HepG2 (cell line): ENCODE data around the gene DGCR8. TPM values are rescaled to one million over a fixed set of nuclear protein-coding genes. Genes with fewer than 3 reads are reported as not detected.

Experiments
- ARID2 ChIP-seq: sonication (generic); formaldehyde crosslinking; IDR thresholded peaks from 2 replicates; pipeline ENCODE4 v1.8.1; 2022; ENCODE audit warnings: mild to moderate bottlenecking, missing genetic modification reagents, borderline replicate concordance
- ATF7-NPFF ChIP-seq: sonication (generic); formaldehyde crosslinking; IDR thresholded peaks from 2 replicates; pipeline ENCODE4 v1.8.1; 2023; ENCODE audit warnings: mild to moderate bottlenecking, low read depth, missing genetic modification reagents, moderate library complexity
- CREM ChIP-seq, 2 experiments: sonication (generic) in 1 of 2; formaldehyde crosslinking in 1 of 2; IDR thresholded peaks; 2 replicates each; pipeline versions ENCODE4 v1.4.0 to v1.6.1; 2016 to 2020; ENCODE audit warnings: antibody characterized with exemption in 1 of 2, mild to moderate bottlenecking in 1 of 2, missing genetic modification reagents in 1 of 2
- HNF4G ChIP-seq, 2 experiments: sonication (generic) in 1 of 2; formaldehyde crosslinking in 1 of 2; IDR thresholded peaks; 2 replicates each; pipeline versions ENCODE4 v1.4.0 to v1.6.1; 2011 to 2020; ENCODE audit warnings: borderline replicate concordance in 2 of 2, low read depth in 2 of 2, mild to moderate bottlenecking in 2 of 2, low read length in 1 of 2, missing genetic modification reagents in 1 of 2, moderate library complexity in 1 of 2
- HNRNPH1 ChIP-seq: fragments of 200-400 bp; formaldehyde crosslinking; optimal IDR thresholded peaks from 2 replicates; pipeline ENCODE3; 2017; ENCODE audit warnings: mild to moderate bottlenecking, low read depth, low read length
- IKZF1 ChIP-seq: fragments of 450-650 bp; IDR thresholded peaks from 2 replicates; pipeline ENCODE4 v1.7.1; 2016
- ISX ChIP-seq: sonication (generic); formaldehyde crosslinking; conservative IDR thresholded peaks from 2 replicates; pipeline ENCODE4 v1.5.0; 2020; ENCODE audit warnings: missing genetic modification reagents
- KDM5B ChIP-seq: sonication (generic); formaldehyde crosslinking; IDR thresholded peaks from 2 replicates; pipeline ENCODE4 v1.4.0; 2020; ENCODE audit warnings: missing genetic modification reagents, mild to moderate bottlenecking, borderline replicate concordance
- MLX ChIP-seq: IDR thresholded peaks from 2 replicates; pipeline ENCODE4 v1.6.1; 2016
- PCBP1 ChIP-seq: fragments of 200-400 bp; formaldehyde crosslinking; IDR thresholded peaks from 2 replicates; pipeline ENCODE4 v1.6.1; 2017; ENCODE audit warnings: mild to moderate bottlenecking, low read depth, low read length, borderline replicate concordance
- THAP8 ChIP-seq: sonication (generic); formaldehyde crosslinking; IDR thresholded peaks from 2 replicates; pipeline ENCODE4 v1.5.1; 2020; ENCODE audit warnings: missing genetic modification reagents, mild to moderate bottlenecking, borderline replicate concordance
- WIZ ChIP-seq: sonication (generic); formaldehyde crosslinking; IDR thresholded peaks from 2 replicates; pipeline ENCODE4 v1.5.1; 2020; ENCODE audit warnings: mild to moderate bottlenecking, missing genetic modification reagents
- ZBTB14 ChIP-seq: sonication (generic); formaldehyde crosslinking; IDR thresholded peaks from 2 replicates; pipeline ENCODE4 v1.4.0; 2020; ENCODE audit warnings: missing genetic modification reagents
- ZBTB33 ChIP-seq: sonication (generic); formaldehyde crosslinking; IDR thresholded peaks from 2 replicates; pipeline ENCODE4 v1.4.0; 2020; ENCODE audit warnings: missing genetic modification reagents
- ZNF225 ChIP-seq: sonication (generic); formaldehyde crosslinking; IDR thresholded peaks from 2 replicates; pipeline ENCODE4 v1.4.0; 2020; ENCODE audit warnings: mild to moderate bottlenecking, missing genetic modification reagents
- ZNF253 ChIP-seq: sonication (generic); formaldehyde crosslinking; IDR thresholded peaks from 2 replicates; pipeline ENCODE4 v1.8.0; 2022; ENCODE audit warnings: mild to moderate bottlenecking, missing genetic modification reagents, borderline replicate concordance
- ZNF44 ChIP-seq: sonication (generic); formaldehyde crosslinking; IDR thresholded peaks from 2 replicates; pipeline ENCODE4 v1.5.1; 2020; ENCODE audit warnings: mild to moderate bottlenecking, missing genetic modification reagents
- ZNF616 ChIP-seq: sonication (generic); formaldehyde crosslinking; IDR thresholded peaks from 2 replicates; pipeline ENCODE4 v1.5.0; 2020; ENCODE audit warnings: low read depth, mild to moderate bottlenecking, missing genetic modification reagents
- ZNF841 ChIP-seq: sonication (generic); formaldehyde crosslinking; IDR thresholded peaks from 2 replicates; pipeline ENCODE4 v1.8.1; 2023; ENCODE audit warnings: missing genetic modification reagents, borderline replicate concordance
- ZSCAN5A ChIP-seq: sonication (generic); formaldehyde crosslinking; IDR thresholded peaks from 2 replicates; pipeline ENCODE4 v1.8.0; 2022; ENCODE audit warnings: mild to moderate bottlenecking, missing genetic modification reagents, borderline replicate concordance
- polyA plus RNA-seq, 8 experiments: library from polyadenylated mRNA; depleted of rRNA in 3 of 8; stranded (reverse) in 7 of 8; unstranded in 1 of 8; fragments of >200 nt; fragmentation: Illumina TruSeq in 4 of 8; extraction: Trizol in 4 of 8; gene quantifications; 2 replicates each; pipeline versions ENCODE4 v1.2.1 to v1.2.3, GENCODE V29; 2011 to 2016; ENCODE audit warnings: low read depth in 4 of 8, missing spikeins in 1 of 8, mixed read lengths in 1 of 8; ENCODE audit not compliant: insufficient read depth in 1 of 8
- total RNA-seq, 5 experiments: library from RNA; depleted of rRNA; stranded (reverse); fragments of >200 nt; fragmentation: Illumina TruSeq; extraction: Trizol; gene quantifications; 2 replicates each; pipeline ENCODE4 v1.2.3, GENCODE V29; 2016; ENCODE audit warnings: low read depth in 1 of 5

The DGCR8 gene
- total and polyA plus RNA-seq, 2 of the 13 experiments (the other 11 are each of a cell fraction or from before 2014, with no cell fraction given), result 10.2 to 23.2 TPM

GRCh38 chr22:20084547-20085413 lies 4.7 kb downstream of the DGCR8 start (continued):
- TF ChIP-seq MLX (CRISPR knock-in tag) (0 out of 2 replicates have a peak, but pooled peaks have one; percentile 35), ISX (CRISPR knock-in tag) (no peak), IKZF1 (no peak), ZNF616 (CRISPR knock-in tag) (no peak), THAP8 (CRISPR knock-in tag) (no peak), ZBTB14 (no peak), ZNF253 (CRISPR knock-in tag) (no peak), KDM5B (CRISPR knock-in tag) (peak; percentile 68; the same call in 1 of the 2 replicates), ZSCAN5A (no peak), ATF7-NPFF (CRISPR knock-in tag) (no peak), ZNF225 (CRISPR knock-in tag) (no peak), CREM (IDR thresholded peaks at IDR 0.05) (peak; percentile 25; the same call in 1 of the 2 replicates), CREM (CRISPR knock-in tag; IDR thresholded peaks at IDR 0.05) (no peak), WIZ (CRISPR knock-in tag) (no peak), ARID2 (CRISPR knock-in tag) (no peak), HNF4G (IDR thresholded peaks at IDR 0.05; ENCODE audit: borderline replicate concordance, low read depth, low read length) (no peak), HNF4G (CRISPR knock-in tag; IDR thresholded peaks at IDR 0.05; ENCODE audit: borderline replicate concordance, low read depth) (no peak), ZBTB33 (peak; percentile 95), PCBP1 (no peak), ZNF44 (no peak), ZNF841 (CRISPR knock-in tag) (no peak), HNRNPH1 (no peak)
